ENCODE results near the gene NUBP2. TPM values are rescaled to one million over a fixed set of nuclear protein-coding genes. Genes with fewer than 3 reads are reported as not detected.

Gene NUBP2
- total RNA-seq, 4 donors from 2014 or later = 64.4 to 92.2 (median 80.6) TPM

- no peaks in the 10 kb centered on the region for H3K27me3 ChIP-seq
Observed at GRCh38 chr16:1757714-1758461, 24.9 kb upstream of the NUBP2 start.

GRCh38 chr16:1758923-1759322, 23.8 kb upstream of the NUBP2 start:
- 85% methylated on average over 10 of the region's 18 CpGs; no CpG with 5 or more reads in 1 of the 2 donors for WGBS, 2 donors (ENCODE audit: low coverage in 1 of 2)
- ATAC-seq = no peak
- peaks cover 0 to 11% (median 0%) of the 10 kb centered on the region in 3 donors for H3K4me1 ChIP-seq
- H3K36me3 ChIP-seq = peaks cover 0 to 99% of the 10 kb centered on the region in 2 donors
- TF ChIP-seq EP300 (IDR thresholded peaks at IDR 0.05) = no peak
- no peak for TF ChIP-seq POLR2AphosphoS5 (IDR thresholded peaks at IDR 0.05)
- no peak for TF ChIP-seq POLR2A (IDR thresholded peaks at IDR 0.05)
- TF ChIP-seq CTCF (IDR thresholded peaks at IDR 0.05) = no peak
- no peaks in the 10 kb centered on the region for H3K9me3 ChIP-seq
- no peak overlapping the region for H3K4me3 ChIP-seq
- H3K27ac ChIP-seq = no peak overlapping the region
- no peaks in the 10 kb centered on the region for H3K27me3 ChIP-seq

More at GRCh38 chr16:1757714-1758461, 24.9 kb upstream of the NUBP2 start:
- Histone ChIP-seq H3K27ac (no peak overlapping the region), H3K9me3 (no peaks in the 10 kb centered on the region), H3K4me1 (peaks cover 0 to under 1% (median 0%) of the 10 kb centered on the region in 3 donors), H3K4me3 (no peak overlapping the region), H3K36me3 (peaks cover 0 to 98% of the 10 kb centered on the region in 2 donors)
- no peak for TF ChIP-seq POLR2AphosphoS5 (IDR thresholded peaks at IDR 0.05)
- no peak for TF ChIP-seq CTCF (IDR thresholded peaks at IDR 0.05)
- no peak for TF ChIP-seq EP300 (IDR thresholded peaks at IDR 0.05)
- no peak for TF ChIP-seq POLR2A (IDR thresholded peaks at IDR 0.05)
- no peak for ATAC-seq
- WGBS, 2 donors (ENCODE audit: low coverage in 1 of 2) = 90 to 91% methylated on average over 12 to 18 of the region's 37 CpGs

GRCh38 chr16:1759511-1759910, 23.2 kb upstream of the NUBP2 start:
- Histone ChIP-seq H3K9me3 (no peaks in the 10 kb centered on the region), H3K27ac (no peak overlapping the region), H3K36me3 (peaks cover 0 to 99% of the 10 kb centered on the region in 2 donors), H3K4me1 (peaks cover 0 to 12% (median 0%) of the 10 kb centered on the region in 3 donors), H3K4me3 (no peak overlapping the region), H3K27me3 (no peaks in the 10 kb centered on the region)
- no peak for ATAC-seq
- WGBS, 2 donors (ENCODE audit: low coverage in 1 of 2) = 100% methylated on average over 4 of the region's 21 CpGs; no CpG with 5 or more reads in 1 of the 2 donors
- TF ChIP-seq POLR2AphosphoS5 (IDR thresholded peaks at IDR 0.05) (no peak), EP300 (IDR thresholded peaks at IDR 0.05) (no peak), POLR2A (IDR thresholded peaks at IDR 0.05) (no peak), CTCF (IDR thresholded peaks at IDR 0.05) (no peak)

- ATAC-seq = no peak
Observed at GRCh38 chr16:1760911-1761310, 21.8 kb upstream of the NUBP2 start.

More at GRCh38 chr16:1760911-1761310, 21.8 kb upstream of the NUBP2 start:
- H3K27me3 ChIP-seq = no peaks in the 10 kb centered on the region
- 85 to 100% methylated on average over 2 to 4 of the region's 15 CpGs for WGBS, 2 donors (ENCODE audit: low coverage in 1 of 2)
- no peak for TF ChIP-seq EP300 (IDR thresholded peaks at IDR 0.05)
- TF ChIP-seq CTCF (IDR thresholded peaks at IDR 0.05) = no peak
- H3K36me3 ChIP-seq = peaks cover 0 to 100% of the 10 kb centered on the region in 2 donors
- H3K9me3 ChIP-seq = no peaks in the 10 kb centered on the region
- H3K4me3 ChIP-seq = no peak overlapping the region
- H3K27ac ChIP-seq = no peak overlapping the region
- peaks cover 0 to 12% (median 0%) of the 10 kb centered on the region in 3 donors for H3K4me1 ChIP-seq

Data from gastroesophageal sphincter (tissue), 4 donors.